ENCODE results near the gene FKBP8.
"Not testable (repeated sequence)": the region's sequence is repeated elsewhere in the genome, so short reads cannot be mapped to it uniquely, and the experiment has no call there.

FKBP8 gene

GRCh38 chr19:18533058-18533457, 10.3 kb downstream of the FKBP8 start:
- H3K4me1 ChIP-seq (ENCODE audit: control insufficient read depth, insufficient read depth, low read length), result no peaks in the 10 kb centered on the region
- no peak overlapping the region for H3K9ac ChIP-seq (ENCODE audit: low read length)
- no peaks in the 10 kb centered on the region for H3K27me3 ChIP-seq (ENCODE audit: control insufficient read depth, insufficient read depth, low read length)
- H3K9me3 ChIP-seq (ENCODE audit: control insufficient read depth, insufficient read depth, low read depth, low read length), result no peaks in the 10 kb centered on the region
- H3K27ac ChIP-seq (ENCODE audit: low read depth, low read length), result no peak overlapping the region
- H3K36me3 ChIP-seq (ENCODE audit: control insufficient read depth, insufficient read depth, low read length), result peaks cover 53% of the 10 kb centered on the region
- H3K4me3 ChIP-seq (ENCODE audit: low read depth, low read length), result no peak overlapping the region

DNA sequence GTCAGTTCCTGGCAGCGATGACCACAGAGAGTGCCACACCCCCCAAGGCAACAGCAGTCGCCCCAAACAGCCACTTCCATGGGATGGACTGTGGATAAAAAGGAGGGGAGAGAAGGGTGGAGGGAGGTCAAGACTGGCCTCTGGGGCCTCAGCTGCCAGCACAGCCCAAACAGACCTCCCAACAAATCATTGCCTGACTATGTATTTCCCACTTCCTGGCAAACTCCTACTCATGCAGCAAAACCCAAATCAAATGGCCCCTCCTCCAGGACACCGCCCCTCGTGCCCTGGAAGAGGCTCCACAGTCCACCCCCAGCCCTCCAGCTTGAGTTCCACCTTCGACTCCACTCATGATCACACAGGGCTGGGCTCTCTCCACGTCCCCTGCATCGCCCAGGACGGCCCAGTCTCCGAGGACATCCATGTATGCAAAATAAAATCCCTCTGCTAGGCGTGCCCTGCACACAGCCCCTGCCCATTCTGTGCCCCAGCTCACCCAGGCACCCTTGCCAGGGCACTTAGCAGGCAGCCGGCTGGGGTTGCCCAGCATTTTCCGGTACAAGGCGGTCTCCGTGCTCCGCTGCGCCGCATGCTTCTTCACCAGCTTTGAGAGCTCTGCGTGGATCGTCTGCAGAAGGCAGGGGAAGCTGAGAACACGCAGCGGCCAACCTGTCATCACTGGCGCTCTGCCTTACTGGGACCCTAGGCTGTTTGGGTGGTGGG, 11.0 kb downstream of the FKBP8 start:
- Histone ChIP-seq H3K27ac (ENCODE audit: low read depth, low read length) (no peak overlapping the region), H3K36me3 (ENCODE audit: control insufficient read depth, insufficient read depth, low read length) (peaks cover 46% of the 10 kb centered on the region)

DNA sequence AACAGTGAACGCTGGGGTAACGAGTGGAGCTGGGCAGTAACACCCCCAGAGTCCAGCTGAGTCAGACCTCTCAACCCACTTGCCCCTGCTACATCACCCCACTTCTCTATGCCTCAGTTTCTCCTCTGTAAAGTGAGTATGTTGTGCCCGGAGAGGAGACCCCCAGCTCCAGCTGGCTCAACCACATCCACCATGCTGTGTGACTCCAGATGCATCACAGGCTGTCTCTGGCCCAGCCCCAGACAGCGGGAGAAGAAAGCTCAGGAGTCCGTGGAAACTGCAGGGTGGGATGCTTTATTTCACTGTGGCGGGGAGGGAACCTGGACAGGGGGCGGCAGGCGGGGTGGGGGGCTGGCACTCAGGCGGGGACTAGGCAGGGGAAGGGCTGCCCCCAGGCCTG, 11.9 kb downstream of the FKBP8 start:
- no peaks in the 10 kb centered on the region for H3K27me3 ChIP-seq (ENCODE audit: control insufficient read depth, insufficient read depth, low read length)
- no peak overlapping the region for H3K27ac ChIP-seq (ENCODE audit: low read depth, low read length)
- no peaks in the 10 kb centered on the region for H3K4me1 ChIP-seq (ENCODE audit: control insufficient read depth, insufficient read depth, low read length)
- no peak overlapping the region for H3K9ac ChIP-seq (ENCODE audit: low read length)
- no peaks in the 10 kb centered on the region for H3K9me3 ChIP-seq (ENCODE audit: control insufficient read depth, insufficient read depth, low read depth, low read length)
- peaks cover 38% of the 10 kb centered on the region for H3K36me3 ChIP-seq (ENCODE audit: control insufficient read depth, insufficient read depth, low read length)
- no peak overlapping the region for H3K4me3 ChIP-seq (ENCODE audit: low read depth, low read length)

More for the DNA sequence above, 11.0 kb downstream of the FKBP8 start:
- Histone ChIP-seq H3K9me3 (ENCODE audit: control insufficient read depth, insufficient read depth, low read depth, low read length) (no peaks in the 10 kb centered on the region), H3K27me3 (ENCODE audit: control insufficient read depth, insufficient read depth, low read length) (no peaks in the 10 kb centered on the region), H3K4me3 (ENCODE audit: low read depth, low read length) (no peak overlapping the region), H3K9ac (ENCODE audit: low read length) (no peak overlapping the region), H3K4me1 (ENCODE audit: control insufficient read depth, insufficient read depth, low read length) (no peaks in the 10 kb centered on the region)

GRCh38 chr19:18529782-18530181, 13.6 kb downstream of the FKBP8 start:
- Histone ChIP-seq H3K36me3 (ENCODE audit: control insufficient read depth, insufficient read depth, low read length) (peaks cover 24% of the 10 kb centered on the region), H3K4me1 (ENCODE audit: control insufficient read depth, insufficient read depth, low read length) (no peaks in the 10 kb centered on the region), H3K27ac (ENCODE audit: low read depth, low read length) (no peak overlapping the region)

DNA sequence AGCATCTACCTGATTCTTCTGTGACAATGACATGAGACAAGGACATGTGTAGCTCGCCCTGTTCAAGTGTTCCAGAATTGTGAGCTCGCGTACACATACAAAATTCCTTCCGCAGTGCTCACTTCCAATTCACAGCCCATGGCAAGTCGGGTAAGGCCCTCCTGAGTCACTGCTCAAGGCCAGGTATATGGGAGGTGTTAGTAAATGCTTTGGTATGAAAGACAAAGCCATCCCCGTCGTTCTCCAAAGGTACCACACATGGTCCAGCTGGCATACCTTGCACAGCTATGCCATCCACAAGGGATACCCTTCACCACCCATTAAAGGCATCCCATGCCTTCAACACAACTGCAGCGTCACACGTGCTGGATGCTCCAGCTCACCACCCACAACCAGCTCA, 17.1 kb downstream of the FKBP8 start:
- Histone ChIP-seq H3K4me1 (ENCODE audit: control insufficient read depth, insufficient read depth, low read length) (no peaks in the 10 kb centered on the region), H3K9ac (ENCODE audit: low read length) (no peak overlapping the region), H3K27me3 (ENCODE audit: control insufficient read depth, insufficient read depth, low read length) (no peaks in the 10 kb centered on the region), H3K9me3 (ENCODE audit: control insufficient read depth, insufficient read depth, low read depth, low read length) (no peaks in the 10 kb centered on the region), H3K4me3 (ENCODE audit: low read depth, low read length) (no peak overlapping the region), H3K27ac (ENCODE audit: low read depth, low read length) (no peak overlapping the region), H3K36me3 (ENCODE audit: control insufficient read depth, insufficient read depth, low read length) (peaks cover 2% of the 10 kb centered on the region)

More at GRCh38 chr19:18529782-18530181, 13.6 kb downstream of the FKBP8 start:
- no peak overlapping the region for H3K4me3 ChIP-seq (ENCODE audit: low read depth, low read length)
- no peaks in the 10 kb centered on the region for H3K9me3 ChIP-seq (ENCODE audit: control insufficient read depth, insufficient read depth, low read depth, low read length)
- H3K27me3 ChIP-seq (ENCODE audit: control insufficient read depth, insufficient read depth, low read length), result no peaks in the 10 kb centered on the region
- H3K9ac ChIP-seq (ENCODE audit: low read length), result no peak overlapping the region

DNA sequence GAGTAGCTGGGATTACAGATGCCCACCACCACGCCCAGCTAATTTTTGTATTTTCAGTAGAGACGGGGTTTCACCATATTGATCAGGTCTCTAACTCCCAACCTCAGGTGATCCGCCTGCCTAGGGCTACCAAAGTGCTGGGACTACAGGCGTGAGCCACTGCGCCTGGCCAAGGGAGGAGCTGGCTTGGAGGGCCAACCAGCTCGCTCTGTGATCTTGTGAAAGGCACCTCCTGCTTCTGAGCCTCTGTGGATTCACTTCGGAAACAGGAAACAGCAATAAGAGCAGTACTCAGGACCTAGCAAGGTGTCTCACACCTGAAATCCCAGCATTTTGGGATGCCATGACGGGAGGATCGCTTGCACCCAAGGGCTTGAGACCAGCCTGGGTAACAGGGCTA, 19.5 kb downstream of the FKBP8 start:
- no peaks in the 10 kb centered on the region for H3K36me3 ChIP-seq (ENCODE audit: control insufficient read depth, insufficient read depth, low read length)
- H3K9me3 ChIP-seq (ENCODE audit: control insufficient read depth, insufficient read depth, low read depth, low read length), result no peaks in the 10 kb centered on the region
- H3K27ac ChIP-seq (ENCODE audit: low read depth, low read length), result no peak overlapping the region
- peaks cover 5% of the 10 kb centered on the region for H3K4me1 ChIP-seq (ENCODE audit: control insufficient read depth, insufficient read depth, low read length)
- no peaks in the 10 kb centered on the region for H3K27me3 ChIP-seq (ENCODE audit: control insufficient read depth, insufficient read depth, low read length)
- H3K9ac ChIP-seq (ENCODE audit: low read length), result no peak overlapping the region
- no peak overlapping the region for H3K4me3 ChIP-seq (ENCODE audit: low read depth, low read length)

- peak overlapping the region; percentile 54 for H3K9ac ChIP-seq (ENCODE audit: low read length)
- not testable (repeated sequence) for H3K27me3 ChIP-seq (ENCODE audit: control insufficient read depth, insufficient read depth, low read length); H3K36me3 ChIP-seq (ENCODE audit: control insufficient read depth, insufficient read depth, low read length); H3K4me1 ChIP-seq (ENCODE audit: control insufficient read depth, insufficient read depth, low read length); H3K9me3 ChIP-seq (ENCODE audit: control insufficient read depth, insufficient read depth, low read depth, low read length); H3K27ac ChIP-seq (ENCODE audit: low read depth, low read length); H3K4me3 ChIP-seq (ENCODE audit: low read depth, low read length)
Measured at GRCh38 chr19:18522862-18523440, 20.4 kb downstream of the FKBP8 start.

DNA sequence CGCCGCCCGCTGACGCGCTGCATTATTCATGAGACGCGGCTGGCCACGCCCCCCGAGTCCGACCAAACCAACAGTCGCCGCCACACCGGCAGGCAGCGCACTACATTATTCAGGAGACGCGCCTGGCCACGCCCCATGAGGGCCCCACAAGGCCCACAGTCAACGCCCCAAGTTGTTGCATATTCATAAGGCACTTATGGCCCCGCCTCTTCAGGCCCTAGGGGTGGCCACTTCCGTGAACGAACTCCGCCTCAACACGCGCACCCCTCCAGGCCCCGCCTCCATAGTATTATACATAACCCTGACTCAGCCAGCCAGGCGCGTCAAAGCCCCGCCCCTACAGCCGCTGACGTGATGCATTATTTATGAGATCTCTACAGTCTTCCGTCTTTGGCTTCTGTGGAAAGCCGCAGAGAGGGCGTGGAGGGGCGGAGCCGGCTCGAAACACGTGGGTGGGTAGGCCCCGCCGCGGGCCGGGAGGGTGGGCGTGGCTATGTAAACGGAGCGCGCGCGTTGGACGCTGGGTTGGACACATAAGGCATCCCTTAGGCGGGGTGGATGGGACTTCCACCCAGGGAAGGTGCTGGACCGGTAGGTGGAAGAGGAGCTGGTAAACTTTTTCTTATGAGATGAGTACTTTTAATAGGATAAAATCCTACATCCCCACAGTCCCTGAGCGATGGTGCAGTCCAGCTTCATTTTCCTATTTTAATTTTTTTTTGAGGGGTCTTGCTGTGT, 21.1 kb downstream of the FKBP8 start:
- H3K9me3 ChIP-seq (ENCODE audit: control insufficient read depth, insufficient read depth, low read depth, low read length), result no peaks in the 10 kb centered on the region
- peak overlapping the region; percentile 54 for H3K9ac ChIP-seq (ENCODE audit: low read length)
- H3K4me1 ChIP-seq (ENCODE audit: control insufficient read depth, insufficient read depth, low read length), result peaks cover 5% of the 10 kb centered on the region
- no peaks in the 10 kb centered on the region for H3K27me3 ChIP-seq (ENCODE audit: control insufficient read depth, insufficient read depth, low read length)
- H3K4me3 ChIP-seq (ENCODE audit: low read depth, low read length), result peak overlapping the region; percentile 91
- no peak overlapping the region for H3K27ac ChIP-seq (ENCODE audit: low read depth, low read length)
- no peaks in the 10 kb centered on the region for H3K36me3 ChIP-seq (ENCODE audit: control insufficient read depth, insufficient read depth, low read length)

DNA sequence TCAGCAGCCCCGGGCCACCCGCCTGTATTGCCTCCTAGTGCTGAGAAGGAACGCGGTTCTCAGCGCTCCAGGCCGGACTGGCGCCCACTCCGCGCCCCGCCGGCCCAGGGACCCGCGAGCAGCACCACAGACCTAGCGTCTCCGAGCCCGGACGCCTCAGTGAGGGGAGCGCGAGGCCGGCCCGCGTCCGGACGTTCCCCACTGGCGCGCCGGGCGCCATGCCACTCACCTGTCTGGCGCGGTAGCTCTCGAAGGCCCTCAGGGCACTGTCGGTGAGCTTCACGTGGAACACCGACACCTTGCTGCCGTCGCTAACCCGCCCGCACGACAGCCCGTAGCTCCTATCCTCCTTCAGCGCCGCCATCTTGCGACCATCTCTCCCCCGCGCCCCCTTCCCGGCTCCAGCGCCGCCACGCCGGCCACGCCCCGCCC, 21.7 kb downstream of the FKBP8 start, which contains the start of gene ELL:
Gene ELL, minus strand, starts transcription at position 379 of the 432 bp plus-strand sequence. Its CDS starts 15 bp downstream, at position 364.
- Histone ChIP-seq H3K4me3 (ENCODE audit: low read depth, low read length) (peak within 1 kb of the TSS; percentile 91), H3K4me1 (ENCODE audit: control insufficient read depth, insufficient read depth, low read length) (peaks cover 5% of the 10 kb centered on the region), H3K27me3 (ENCODE audit: control insufficient read depth, insufficient read depth, low read length) (no peaks in the 10 kb centered on the region), H3K9ac (ENCODE audit: low read length) (peak within 1 kb of the TSS; percentile 81), H3K36me3 (ENCODE audit: control insufficient read depth, insufficient read depth, low read length) (no peaks in the 10 kb centered on the region), H3K27ac (ENCODE audit: low read depth, low read length) (peak within 1 kb of the TSS; percentile 40; the same call in 1 of the 2 replicates), H3K9me3 (ENCODE audit: control insufficient read depth, insufficient read depth, low read depth, low read length) (no peaks in the 10 kb centered on the region)

DNA sequence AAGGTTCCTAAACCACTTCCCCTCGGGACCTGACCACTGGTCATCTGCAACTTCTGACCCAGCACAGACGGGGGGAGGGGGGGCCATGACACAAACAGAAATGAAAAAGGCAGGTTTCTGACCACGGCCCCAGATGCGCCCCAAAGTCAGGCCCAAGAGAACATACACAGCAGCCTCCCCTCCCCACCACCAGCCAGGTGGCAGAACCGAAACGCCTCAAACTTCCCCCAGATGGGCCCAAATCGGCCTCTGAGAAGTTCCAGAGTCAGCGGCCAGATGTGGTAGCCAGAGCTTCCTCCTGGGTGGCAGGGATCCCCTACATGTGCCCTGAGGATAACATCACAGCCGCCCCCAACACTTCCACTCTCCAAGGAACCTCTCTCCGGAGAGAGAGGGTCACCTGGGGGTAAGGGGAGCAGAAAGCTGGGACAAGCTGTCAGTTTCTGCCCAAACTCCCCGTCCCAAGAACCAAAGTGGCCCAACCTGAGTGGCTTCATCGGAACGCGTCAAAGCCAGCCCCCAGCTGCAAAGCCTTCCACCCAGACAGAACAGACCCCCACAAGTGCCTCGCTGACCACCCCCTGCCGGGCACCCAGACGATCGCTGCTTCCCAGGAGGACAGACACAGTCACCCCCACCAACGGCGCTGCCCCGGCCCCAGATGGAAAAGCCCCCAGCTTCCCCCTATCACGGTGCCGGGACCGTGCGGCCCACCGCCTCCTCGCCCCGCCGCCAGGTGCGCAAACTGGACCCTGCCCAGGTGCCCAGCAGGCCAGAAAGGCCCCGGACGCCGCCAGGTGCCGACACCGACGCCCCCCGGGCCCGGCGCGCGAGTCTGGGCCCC, 22.3 kb downstream of the FKBP8 start:
- Histone ChIP-seq H3K27ac (ENCODE audit: low read depth, low read length) (peak overlapping the region; percentile 40; the same call in 1 of the 2 replicates), H3K9ac (ENCODE audit: low read length) (peak overlapping the region; percentile 81), H3K27me3 (ENCODE audit: control insufficient read depth, insufficient read depth, low read length) (no peaks in the 10 kb centered on the region), H3K4me1 (ENCODE audit: control insufficient read depth, insufficient read depth, low read length) (peaks cover 5% of the 10 kb centered on the region), H3K36me3 (ENCODE audit: control insufficient read depth, insufficient read depth, low read length) (no peaks in the 10 kb centered on the region), H3K9me3 (ENCODE audit: control insufficient read depth, insufficient read depth, low read depth, low read length) (no peaks in the 10 kb centered on the region), H3K4me3 (ENCODE audit: low read depth, low read length) (peak overlapping the region; percentile 91)

Data from HUES6 (cell line).